Measurements from ENCODE around the gene RAVER1. TPM values are rescaled to one million over a fixed set of nuclear protein-coding genes. Genes with fewer than 3 reads are reported as not detected.

RAVER1 gene
- total RNA-seq, 4 donors from 2014 or later: 23.7 to 42.2 (median 30.2) TPM

DNA sequence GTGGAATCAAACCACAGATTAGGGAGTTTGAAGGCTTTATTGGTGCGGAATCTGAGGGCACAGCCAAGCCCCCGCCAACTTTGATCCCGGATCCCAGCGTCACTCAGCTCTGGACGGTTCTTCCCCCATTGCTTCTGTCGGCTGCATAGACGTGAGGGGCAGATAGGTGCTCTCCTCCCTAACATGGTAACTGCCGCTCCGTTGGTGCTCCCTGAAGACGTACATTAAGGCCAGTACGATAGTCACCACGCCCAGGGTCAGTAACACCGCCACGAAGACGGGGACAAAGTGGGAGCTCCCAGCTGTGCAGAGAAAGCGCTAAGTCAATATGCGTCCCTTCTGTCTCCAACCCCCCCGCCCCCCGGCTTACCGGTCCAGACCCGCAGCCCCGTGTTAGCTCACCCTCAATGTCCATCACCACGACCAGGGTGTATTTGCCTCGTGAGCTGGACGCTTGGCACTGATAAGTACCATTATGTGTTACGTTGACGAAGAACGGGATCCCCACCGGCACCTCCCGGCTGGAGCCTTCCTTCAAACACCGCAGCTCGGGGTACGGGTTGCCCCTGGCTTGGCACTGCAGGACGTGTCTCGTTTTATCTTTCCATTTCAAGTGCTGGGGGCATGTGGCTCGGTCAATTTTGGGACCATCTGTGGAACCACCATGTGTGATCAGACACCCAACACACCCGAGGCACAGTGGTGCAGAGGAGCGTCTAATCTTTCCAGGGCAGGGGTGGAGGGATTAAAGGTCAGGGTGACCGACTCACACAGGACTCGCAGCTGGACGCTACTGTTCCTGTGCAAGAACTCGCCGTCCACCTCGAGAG lies 644 bp upstream of the RAVER1 start:
- no peak for DNase-seq (ENCODE audit: extremely low spot score)
- WGBS: 21% methylated on average over 24 of the region's 44 CpGs
- Histone ChIP-seq H3K27me3 (no peaks in the 10 kb centered on the region), H3K4me1 (peaks cover 27 to 42% (median 35%) of the 10 kb centered on the region in 4 donors), H3K27ac (replicated peaks in 1 of 4) (peak overlapping the region; percentile 93 to 97 (median 95)), H3K4me3 (peak overlapping the region; percentile 85 to 95 (median 91)), H3K36me3 (peaks cover 16 to 19% (median 19%) of the 10 kb centered on the region in 4 donors), H3K9me3 (no peaks in the 10 kb centered on the region)
- intact Hi-C loops (cut with DNase I): no loop called here
- TF ChIP-seq POLR2A (IDR thresholded peaks at IDR 0.05; ENCODE audit: low read depth) (no peak), POLR2AphosphoS5 (IDR thresholded peaks at IDR 0.05) (no peak), EP300 (IDR thresholded peaks at IDR 0.05) (no peak)
- TF ChIP-seq, protein P1, sequence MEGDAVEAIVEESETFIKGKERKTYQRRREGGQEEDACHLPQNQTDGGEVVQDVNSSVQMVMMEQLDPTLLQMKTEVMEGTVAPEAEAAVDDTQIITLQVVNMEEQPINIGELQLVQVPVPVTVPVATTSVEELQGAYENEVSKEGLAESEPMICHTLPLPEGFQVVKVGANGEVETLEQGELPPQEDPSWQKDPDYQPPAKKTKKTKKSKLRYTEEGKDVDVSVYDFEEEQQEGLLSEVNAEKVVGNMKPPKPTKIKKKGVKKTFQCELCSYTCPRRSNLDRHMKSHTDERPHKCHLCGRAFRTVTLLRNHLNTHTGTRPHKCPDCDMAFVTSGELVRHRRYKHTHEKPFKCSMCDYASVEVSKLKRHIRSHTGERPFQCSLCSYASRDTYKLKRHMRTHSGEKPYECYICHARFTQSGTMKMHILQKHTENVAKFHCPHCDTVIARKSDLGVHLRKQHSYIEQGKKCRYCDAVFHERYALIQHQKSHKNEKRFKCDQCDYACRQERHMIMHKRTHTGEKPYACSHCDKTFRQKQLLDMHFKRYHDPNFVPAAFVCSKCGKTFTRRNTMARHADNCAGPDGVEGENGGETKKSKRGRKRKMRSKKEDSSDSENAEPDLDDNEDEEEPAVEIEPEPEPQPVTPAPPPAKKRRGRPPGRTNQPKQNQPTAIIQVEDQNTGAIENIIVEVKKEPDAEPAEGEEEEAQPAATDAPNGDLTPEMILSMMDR (IDR thresholded peaks at IDR 0.05): no peak

DNA sequence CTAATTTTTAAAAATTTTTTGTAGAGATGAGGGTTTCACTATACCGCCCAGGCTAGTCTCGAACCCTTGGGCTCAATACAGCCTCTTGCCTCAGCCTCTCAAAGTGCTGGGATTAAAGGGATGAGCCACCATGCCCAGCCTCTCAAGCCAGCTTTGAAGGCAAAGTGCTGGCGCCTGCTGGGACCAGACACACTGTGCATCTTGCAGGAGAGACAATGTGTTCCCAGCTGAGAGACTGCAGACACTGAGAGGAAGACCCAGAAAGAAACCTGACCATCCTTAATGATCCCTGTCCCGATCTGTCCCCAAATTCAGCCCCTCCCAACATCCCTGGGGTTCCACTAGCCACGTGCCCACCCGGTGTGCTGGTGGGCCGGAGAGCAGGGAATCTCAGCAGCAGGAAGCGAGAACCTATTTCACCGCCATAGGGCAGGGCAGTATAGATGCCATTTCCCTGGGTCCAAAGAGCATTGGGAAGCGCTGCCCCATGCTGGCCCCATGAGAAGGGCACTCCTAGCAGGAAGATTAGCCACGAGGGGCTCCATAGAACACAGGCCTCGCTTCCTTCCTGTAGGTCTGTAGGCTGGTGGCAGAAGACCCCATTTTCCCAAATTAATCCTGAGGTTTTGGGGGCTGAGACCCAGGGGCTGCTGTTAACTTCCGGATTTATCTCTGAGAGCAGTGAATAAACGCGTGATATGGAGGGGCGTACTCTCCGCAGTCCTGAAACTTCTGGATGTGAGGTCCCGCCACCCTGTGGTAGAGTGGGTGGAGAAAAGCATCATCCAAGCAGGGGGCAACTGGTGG lies 968 bp downstream of the RAVER1 start:
- no peak for TF ChIP-seq EP300 (IDR thresholded peaks at IDR 0.05)
- no peak for TF ChIP-seq POLR2A (IDR thresholded peaks at IDR 0.05; ENCODE audit: low read depth)
- TF ChIP-seq POLR2AphosphoS5 (IDR thresholded peaks at IDR 0.05): no peak
- TF ChIP-seq, protein P1 (IDR thresholded peaks at IDR 0.05): no peak
- Histone ChIP-seq H3K27me3 (no peaks in the 10 kb centered on the region), H3K27ac (replicated peaks in 1 of 4) (peak overlapping the region; percentile 93 to 97 (median 95)), H3K4me1 (peaks cover 27 to 42% (median 35%) of the 10 kb centered on the region in 4 donors), H3K4me3 (peak overlapping the region; percentile 85 to 95 (median 91)), H3K36me3 (peaks cover 32 to 35% (median 35%) of the 10 kb centered on the region in 4 donors), H3K9me3 (no peaks in the 10 kb centered on the region)
- intact Hi-C loops (cut with DNase I): no loop called here
- WGBS: 29% methylated on average over 12 of the region's 18 CpGs
- DNase-seq (ENCODE audit: extremely low spot score): no peak

DNA sequence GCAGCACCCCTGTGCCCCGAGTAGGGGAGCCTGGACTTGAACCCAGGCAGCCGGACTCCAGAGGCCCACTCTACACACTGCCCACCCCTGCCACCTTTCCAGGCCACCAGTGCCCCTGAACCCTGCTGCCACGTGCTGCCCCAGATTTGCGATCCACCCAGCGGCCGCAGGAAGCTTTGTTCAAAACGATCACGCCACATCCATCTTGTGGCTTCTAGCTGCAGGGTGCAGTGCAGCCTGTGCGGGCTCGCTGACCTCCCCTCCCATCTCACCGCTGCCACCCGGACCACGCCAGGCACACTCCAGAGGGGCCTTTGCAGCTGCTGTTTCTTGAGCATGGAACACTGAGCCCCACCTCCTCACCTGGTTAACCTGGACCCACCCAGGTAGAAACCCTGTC lies 3.8 kb downstream of the RAVER1 start:
- no peak overlapping the region for H3K27ac ChIP-seq (replicated peaks in 1 of 4)
- H3K4me3 ChIP-seq: no peak overlapping the region
- TF ChIP-seq POLR2A (IDR thresholded peaks at IDR 0.05; ENCODE audit: low read depth) (no peak), EP300 (IDR thresholded peaks at IDR 0.05) (no peak), POLR2AphosphoS5 (IDR thresholded peaks at IDR 0.05) (no peak)
- TF ChIP-seq, protein P1 (IDR thresholded peaks at IDR 0.05): no peak
- DNase-seq (ENCODE audit: extremely low spot score): no peak
- H3K9me3 ChIP-seq: no peaks in the 10 kb centered on the region
- intact Hi-C loops (cut with DNase I): no loop called here
- 95% methylated on average over 11 of the region's 13 CpGs for WGBS
- H3K4me1 ChIP-seq: peaks cover 19 to 32% (median 26%) of the 10 kb centered on the region in 4 donors
- peaks cover 58 to 63% (median 62%) of the 10 kb centered on the region in 4 donors for H3K36me3 ChIP-seq
- no peaks in the 10 kb centered on the region for H3K27me3 ChIP-seq

DNA sequence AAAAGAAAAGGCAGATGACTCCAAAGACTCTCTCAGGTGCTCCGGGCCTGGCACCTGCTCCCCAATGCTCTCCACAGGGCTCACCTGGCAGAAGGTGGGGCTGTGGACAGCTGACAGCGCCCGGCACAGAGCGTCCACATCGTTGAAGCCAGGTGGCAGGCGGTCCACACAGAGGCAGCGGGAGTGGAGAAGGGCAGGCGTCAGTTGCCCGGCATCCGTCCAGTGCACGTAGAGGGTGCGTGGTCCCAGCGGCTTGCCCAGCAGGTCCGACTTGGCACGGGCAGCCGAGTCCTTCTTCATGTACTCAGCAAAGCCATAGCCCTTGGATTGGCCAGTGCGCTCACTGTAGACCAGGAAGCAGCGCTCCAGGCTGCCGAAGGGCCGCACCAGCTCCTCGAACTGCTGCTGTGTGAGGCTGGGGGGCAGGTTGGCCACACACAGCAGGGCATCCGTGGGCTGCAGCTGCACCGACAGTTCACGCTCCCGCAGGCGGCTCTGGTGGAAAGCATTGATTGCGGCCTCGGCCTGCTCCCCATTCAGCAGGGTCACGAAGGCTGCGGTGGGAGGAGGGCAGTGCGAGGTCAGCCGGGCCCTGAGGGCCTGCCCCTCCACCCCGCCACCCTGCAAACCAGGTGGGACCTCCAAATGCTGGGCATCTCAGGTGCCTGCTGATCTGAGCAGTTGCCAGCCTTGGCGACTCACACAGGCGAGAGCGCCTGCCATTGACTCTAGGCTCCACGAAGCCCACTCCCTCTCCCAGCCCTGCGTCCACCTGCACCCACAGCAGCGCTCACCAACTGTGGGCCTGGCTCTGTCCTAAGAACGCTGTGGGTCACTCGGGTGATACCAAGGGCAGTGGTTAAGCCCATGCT lies 4.5 kb downstream of the RAVER1 start:
- intact Hi-C loops (cut with DNase I): no loop called here
- H3K27me3 ChIP-seq: no peaks in the 10 kb centered on the region
- H3K27ac ChIP-seq (replicated peaks in 1 of 4): no peak overlapping the region
- H3K9me3 ChIP-seq: no peaks in the 10 kb centered on the region
- 91% methylated on average over 15 of the region's 41 CpGs for WGBS
- TF ChIP-seq POLR2A (IDR thresholded peaks at IDR 0.05; ENCODE audit: low read depth) (no peak), POLR2AphosphoS5 (IDR thresholded peaks at IDR 0.05) (no peak), EP300 (IDR thresholded peaks at IDR 0.05) (no peak)
- DNase-seq (ENCODE audit: extremely low spot score): no peak
- peaks cover 12 to 24% (median 19%) of the 10 kb centered on the region in 4 donors for H3K4me1 ChIP-seq
- H3K36me3 ChIP-seq: peaks cover 66 to 71% (median 69%) of the 10 kb centered on the region in 4 donors
- no peak overlapping the region for H3K4me3 ChIP-seq
